ENCODE data around the gene GMCL2.
"Not testable (repeated sequence)": the region's sequence is repeated elsewhere in the genome, so short reads cannot be mapped to it uniquely, and the experiment has no call there.

Gene GMCL2

GRCh38 chr5:178204935-178205748 is 18.0 kb upstream of the GMCL2 start:
- DNase-seq = peak; percentile 66

DNA sequence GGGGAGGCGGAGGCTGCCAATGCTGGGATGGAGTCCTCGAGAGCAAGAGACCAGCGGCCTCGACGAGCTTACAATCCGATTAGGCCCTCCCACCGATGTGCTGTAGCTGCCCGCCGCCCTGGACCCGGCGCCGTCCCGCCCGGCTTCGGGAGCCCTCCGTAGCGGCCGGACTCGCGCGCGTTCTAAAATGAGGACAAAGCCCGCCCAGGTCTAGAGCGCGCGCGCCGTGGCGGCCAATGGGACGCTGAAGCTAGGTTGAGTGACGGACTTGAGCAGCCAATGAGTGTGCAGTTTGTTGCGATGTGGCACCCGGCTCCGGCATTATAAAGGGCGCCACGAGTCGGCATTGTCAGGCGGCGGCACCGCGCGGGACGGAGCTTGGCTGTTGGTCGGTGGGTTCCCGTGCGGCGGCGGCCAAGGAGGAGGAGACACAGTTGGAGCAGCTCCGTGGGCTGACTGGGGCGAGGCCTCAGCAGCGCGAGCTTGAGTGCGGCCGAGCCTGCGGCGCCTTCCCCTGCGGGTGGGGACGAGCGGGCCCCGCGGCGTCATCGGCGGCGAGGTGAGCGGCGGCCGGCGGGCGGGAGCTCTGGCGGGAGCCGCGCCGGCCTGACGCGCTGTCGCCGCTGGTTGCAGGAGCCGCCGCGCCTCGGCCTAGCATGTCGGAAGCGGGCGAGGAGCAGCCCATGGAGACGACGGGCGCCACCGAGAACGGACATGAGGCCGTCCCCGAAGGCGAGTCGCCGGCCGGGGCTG is 17.2 kb upstream of the GMCL2 start, which contains the start of gene HNRNPAB:
HNRNPAB (plus strand) TSS at position 352 of the 753 bp plus-strand sequence; CDS start at position 657, 305 bp downstream.
- DNase-seq = peak; percentile 90

GRCh38 chr5:178203670-178204181 is 16.6 kb upstream of the GMCL2 start:
- no peak for DNase-seq

DNA sequence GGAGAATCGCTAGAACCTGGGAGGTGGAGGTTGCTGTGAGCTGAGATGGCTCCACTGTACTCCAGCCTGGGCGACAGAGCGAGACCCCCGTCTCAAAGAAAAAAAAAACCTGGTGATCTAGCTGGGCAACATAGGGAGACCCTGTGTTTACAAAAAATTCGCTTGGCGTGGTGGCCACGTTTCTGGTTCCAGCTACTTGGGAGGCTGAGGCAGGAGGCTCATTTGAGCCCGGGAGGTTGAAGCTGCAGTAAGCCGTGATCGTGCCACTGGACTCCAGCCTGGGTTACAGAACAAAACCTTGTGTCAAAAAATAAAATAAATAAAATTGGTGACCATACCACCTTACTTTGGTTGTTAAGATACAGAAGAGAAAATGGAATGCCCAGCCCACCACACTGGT is 15.4 kb upstream of the GMCL2 start:
- no peak for DNase-seq

- peak; percentile 85 for DNase-seq
Measured at GRCh38 chr5:178201927-178202235, 14.7 kb upstream of the GMCL2 start.

DNA sequence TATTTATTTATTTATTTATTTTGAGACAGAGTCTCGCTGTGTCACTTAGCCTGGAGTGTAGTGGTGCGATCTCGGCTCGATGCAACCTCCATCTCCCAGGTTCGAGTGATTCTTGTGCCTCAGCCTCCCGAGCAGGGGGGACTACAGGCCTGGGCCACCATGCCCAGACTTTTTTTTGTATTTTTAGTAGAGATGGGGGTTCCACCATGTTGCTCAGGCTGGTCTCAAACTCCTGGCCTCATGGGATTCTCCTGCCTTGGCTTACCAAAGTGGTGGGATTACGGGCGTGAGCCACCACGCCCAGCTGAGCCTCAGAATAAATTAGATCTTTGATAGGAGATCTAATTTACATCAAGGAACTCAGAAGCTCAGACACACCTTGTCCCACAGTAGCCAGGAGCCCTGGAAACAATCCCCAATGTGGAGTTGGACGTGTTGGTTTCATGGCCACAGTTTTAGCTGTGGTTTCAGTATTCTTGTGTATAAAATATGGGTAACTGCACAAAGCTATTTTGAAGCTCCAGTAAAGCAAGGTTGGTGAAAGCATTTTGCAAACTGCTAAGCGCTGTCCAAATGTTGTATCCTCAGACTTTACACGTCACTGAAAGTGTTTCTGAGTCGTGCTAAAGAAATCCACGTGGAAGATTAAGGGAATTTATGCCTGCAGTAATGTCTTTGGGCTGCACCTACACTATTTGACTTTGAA is 14.2 kb upstream of the GMCL2 start:
- DNase-seq = no peak

GRCh38 chr5:178199581-178200434 is 12.6 kb upstream of the GMCL2 start:
- no peak for DNase-seq

- peak; percentile 46 for DNase-seq
Measured at GRCh38 chr5:178198706-178199105, 11.5 kb upstream of the GMCL2 start.

GRCh38 chr5:178198151-178198550 is 11.0 kb upstream of the GMCL2 start:
- DNase-seq = not testable (repeated sequence)

GRCh38 chr5:178196986-178197385 is 9.8 kb upstream of the GMCL2 start:
- DNase-seq = no peak

DNA sequence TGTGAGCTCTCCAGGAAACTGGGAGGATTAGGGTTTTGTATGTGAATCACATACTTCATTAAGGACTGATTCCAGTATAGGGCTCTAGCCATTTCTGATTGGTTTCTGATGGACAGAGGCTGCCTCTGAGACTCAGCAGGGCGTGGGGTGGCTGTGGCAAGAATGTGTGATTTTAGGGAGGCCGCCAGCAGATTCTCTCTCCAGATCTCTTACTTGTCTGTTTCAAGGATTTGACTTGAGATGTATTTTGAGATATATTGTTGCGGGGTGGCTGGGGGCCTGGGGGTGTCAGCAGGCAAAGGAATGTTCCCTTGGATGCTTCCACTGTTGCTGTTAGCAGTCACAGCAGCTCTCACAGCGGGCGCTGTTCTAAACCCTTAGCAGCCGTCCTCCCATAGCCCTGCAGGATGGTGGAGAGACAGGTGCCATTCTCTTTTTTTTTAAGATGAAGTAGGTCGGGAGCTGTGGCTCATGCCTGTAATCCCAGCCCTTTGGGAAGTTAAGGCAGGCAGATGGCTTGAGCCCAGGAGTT is 9.2 kb upstream of the GMCL2 start:
- DNase-seq = no peak

- peak; percentile 36 for DNase-seq
Measured at GRCh38 chr5:178194026-178194425, 6.9 kb upstream of the GMCL2 start.

GRCh38 chr5:178193251-178193809 is 6.2 kb upstream of the GMCL2 start:
- no peak for DNase-seq

- no peak for DNase-seq
Measured at GRCh38 chr5:178192787-178193186, 5.6 kb upstream of the GMCL2 start.

DNA sequence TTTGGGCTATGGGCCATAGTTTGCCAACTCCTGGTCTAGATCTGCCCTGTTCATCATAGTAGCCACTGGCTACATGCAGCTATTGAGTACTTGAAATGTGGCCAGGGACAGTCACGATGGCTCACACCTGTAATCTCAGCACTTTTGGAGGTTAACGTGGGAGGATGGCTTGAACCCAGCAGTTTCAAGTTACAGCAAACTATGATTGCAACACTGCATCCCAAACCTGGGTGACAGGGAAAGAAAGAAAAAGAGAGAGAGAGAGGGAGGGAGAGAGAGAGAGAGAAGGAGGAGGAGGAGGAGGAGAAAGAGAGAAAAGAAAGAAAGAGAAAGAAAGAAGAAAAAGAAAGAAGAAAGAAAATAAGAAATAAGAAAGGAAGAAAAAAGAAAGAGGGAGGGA is 5.1 kb upstream of the GMCL2 start:
- no peak for DNase-seq

DNA sequence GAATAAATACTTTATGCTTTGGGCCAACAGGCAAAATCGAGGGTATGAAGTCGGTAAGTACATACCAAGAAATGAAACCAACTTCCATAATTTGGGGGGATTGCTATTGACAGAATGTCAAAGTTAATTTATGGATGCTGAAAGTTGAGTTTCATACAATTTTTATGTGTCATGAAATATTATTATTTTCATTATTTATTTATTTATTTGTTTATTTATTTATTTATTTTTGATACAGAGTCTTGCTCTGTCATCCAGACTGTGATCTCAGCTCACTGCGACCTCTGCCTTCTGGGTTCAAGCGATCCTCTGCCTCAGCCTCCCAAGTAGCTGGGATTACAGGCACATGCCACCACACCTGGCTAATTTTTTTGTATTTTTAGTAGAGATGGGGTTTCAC is 4.5 kb upstream of the GMCL2 start:
- DNase-seq = no peak

GRCh38 chr5:178189433-178189832 is 2.3 kb upstream of the GMCL2 start:
- DNase-seq = no peak

- DNase-seq = peak; percentile 54
Measured at GRCh38 chr5:178186427-178186826, 744 bp downstream of the GMCL2 start.

DNA sequence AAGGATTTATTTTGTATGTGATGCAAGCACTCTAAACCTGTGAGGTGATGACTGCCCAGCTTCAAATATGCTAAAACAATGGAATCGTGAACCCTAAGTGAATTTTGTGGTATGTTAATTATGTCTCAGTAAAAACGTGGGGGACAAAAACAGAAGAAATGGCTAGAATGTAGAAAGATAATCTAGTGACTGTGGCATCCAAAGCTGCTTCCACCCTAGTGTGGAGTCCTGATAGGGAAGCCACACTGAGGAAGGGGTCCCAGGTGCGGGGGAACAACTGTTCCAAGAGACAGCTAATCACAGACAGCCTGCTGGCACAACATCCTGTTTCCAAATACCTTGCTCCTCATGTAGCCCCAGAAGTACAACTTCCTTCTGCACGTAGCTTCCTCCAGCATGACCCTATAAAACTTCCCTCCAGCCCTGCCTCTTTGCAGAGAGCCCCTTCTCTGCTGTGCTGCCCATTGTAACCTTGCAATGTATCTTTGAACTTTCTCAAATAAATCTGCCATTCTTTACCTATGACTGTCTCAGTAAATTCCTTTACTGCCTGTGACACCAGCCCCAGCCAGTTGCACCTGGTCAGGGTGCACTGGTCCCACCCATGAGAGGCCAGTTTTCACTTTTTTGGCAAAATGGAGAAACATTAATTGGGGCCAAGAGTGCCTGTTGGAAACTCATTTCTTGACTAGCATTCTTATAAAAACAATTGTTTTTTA is 4.9 kb downstream of the GMCL2 start:
- DNase-seq = peak; percentile 55

DNA sequence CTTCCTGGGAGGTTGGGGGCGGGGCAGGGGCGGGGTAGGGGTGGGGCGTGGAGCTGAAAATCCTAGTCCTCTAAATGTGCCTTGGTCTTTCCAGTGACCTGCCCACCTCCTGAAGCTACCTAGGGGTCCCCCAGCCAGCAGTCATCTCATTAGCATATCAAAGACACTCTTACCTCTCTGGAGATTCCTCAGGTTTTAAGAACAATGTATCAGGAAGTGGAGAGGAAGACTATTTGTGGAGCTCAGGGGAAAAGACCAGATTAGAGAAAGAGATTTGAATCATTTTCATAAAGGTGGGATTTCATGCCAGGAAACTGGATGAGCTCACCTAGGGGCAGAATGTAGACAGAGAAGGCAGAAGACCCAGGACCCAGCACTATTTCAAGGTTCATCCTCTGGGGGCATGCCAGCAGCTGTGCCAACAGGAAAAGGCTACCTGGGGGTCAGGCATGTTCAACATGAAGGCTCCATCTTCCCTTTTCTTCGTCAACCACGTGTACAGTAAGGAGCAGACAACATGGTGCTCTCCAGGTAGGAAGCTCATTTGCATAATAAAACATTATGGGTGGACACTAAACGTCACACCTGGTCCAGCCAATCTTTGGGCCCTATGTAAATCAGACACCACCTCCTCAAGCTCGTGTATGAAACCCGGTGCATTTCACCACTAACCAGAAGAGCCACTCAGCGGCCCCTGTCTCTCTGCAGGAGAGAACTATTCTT is 6.9 kb downstream of the GMCL2 start:
- DNase-seq = no peak
